SK-N-SH treated with all-trans-retinoic acid at 6 μM for 48 hours (cell line): Measurements from ENCODE around the gene GMPR2.

Source experiments
- ATAC-seq: fragments of 200-7000 bp; cut with Tn5 transposase; 3 replicates; pipeline ENCODE4 v1.9.1; 2020; ENCODE audit warnings: mild to moderate bottlenecking, moderate library complexity
- ARNTL ChIP-seq: fragments of 450-650 bp; formaldehyde crosslinking; IDR thresholded peaks from 2 replicates; pipeline ENCODE4 v1.5.0; 2020; ENCODE audit warnings: low read depth, mild to moderate bottlenecking, moderate library complexity, borderline replicate concordance
- BACH2 ChIP-seq: fragments of 250-450 bp; sonication (Bioruptor Pico); IDR thresholded peaks from 2 replicates; pipeline ENCODE4 v1.9.0; 2021; ENCODE audit warnings: mild to moderate bottlenecking, borderline replicate concordance
- CSDC2 ChIP-seq: fragments of 250-450 bp; sonication (Bioruptor Pico); IDR thresholded peaks from 2 replicates; pipeline ENCODE4 v1.5.0; 2020; ENCODE audit warnings: mild to moderate bottlenecking, moderate library complexity
- ESRRG ChIP-seq: fragments of 250-450 bp; sonication (Bioruptor Pico); IDR thresholded peaks from 2 replicates; pipeline ENCODE4 v1.6.1; 2021; ENCODE audit warnings: mild to moderate bottlenecking
- ISL1 ChIP-seq: fragments of 250-450 bp; sonication (Bioruptor Pico); IDR thresholded peaks from 2 replicates; pipeline ENCODE4 v2.1.2; 2022; ENCODE audit warnings: mild to moderate bottlenecking, moderate library complexity
- OSR1 ChIP-seq: fragments of 250-450 bp; sonication (Bioruptor Pico); IDR thresholded peaks from 2 replicates; pipeline ENCODE4 v1.8.0; 2022; ENCODE audit warnings: moderate library complexity, mild to moderate bottlenecking, inconsistent platforms
- PPARA ChIP-seq: fragments of 250-450 bp; sonication (Bioruptor Pico); IDR thresholded peaks from 2 replicates; pipeline ENCODE4 v1.5.0; 2020; ENCODE audit warnings: mild to moderate bottlenecking, borderline replicate concordance
- RARB ChIP-seq: fragments of 250-450 bp; sonication (Bioruptor Pico); IDR thresholded peaks from 2 replicates; pipeline ENCODE4 v1.8.0; 2021; ENCODE audit warnings: mild to moderate bottlenecking, moderate library complexity
- TCF4 ChIP-seq: fragments of 250-450 bp; sonication (Bioruptor Pico); IDR thresholded peaks from 2 replicates; pipeline ENCODE4 v1.8.0; 2021; ENCODE audit warnings: mild to moderate bottlenecking, moderate library complexity, borderline replicate concordance
- ZC3H10 ChIP-seq: fragments of 250-450 bp; sonication (Bioruptor Pico); IDR thresholded peaks from 2 replicates; pipeline ENCODE4 v1.5.1; 2021; ENCODE audit warnings: mild to moderate bottlenecking, moderate library complexity
- ZFP3 ChIP-seq: fragments of 250-450 bp; sonication (Bioruptor Pico); IDR thresholded peaks from 2 replicates; pipeline ENCODE4 v1.5.0; 2020; ENCODE audit warnings: mild to moderate bottlenecking, moderate library complexity
- ZNF565 ChIP-seq: fragments of 450-650 bp; formaldehyde crosslinking; conservative IDR thresholded peaks from 2 replicates; pipeline ENCODE4 v1.5.0; 2020; ENCODE audit warnings: low read depth, mild to moderate bottlenecking, moderate library complexity
- ZNF8 ChIP-seq: fragments of 450-650 bp; formaldehyde crosslinking; IDR thresholded peaks from 2 replicates; pipeline ENCODE4 v1.5.0; 2020; ENCODE audit warnings: mild to moderate bottlenecking, moderate library complexity
- TF ChIP-seq, protein P1 (sequence below): fragments of 250-450 bp; sonication (Bioruptor Pico); IDR thresholded peaks from 2 replicates; pipeline ENCODE4 v1.8.0; 2021; ENCODE audit warnings: low read depth, mild to moderate bottlenecking, moderate library complexity, borderline replicate concordance
- TF ChIP-seq, protein P2 (sequence below): fragments of 250-450 bp; sonication (Bioruptor Pico); IDR thresholded peaks from 2 replicates; pipeline ENCODE4 v1.5.0; 2020; ENCODE audit warnings: mild to moderate bottlenecking, moderate library complexity
- TF ChIP-seq, protein P3 (sequence below): fragments of 250-450 bp; sonication (Bioruptor Pico); IDR thresholded peaks from 2 replicates; pipeline ENCODE4 v1.5.1; 2021; ENCODE audit warnings: mild to moderate bottlenecking, moderate library complexity
- TF ChIP-seq, protein P4 (sequence below): fragments of 250-450 bp; sonication (Bioruptor Pico); IDR thresholded peaks from 2 replicates; pipeline ENCODE4 v1.5.1; 2020; ENCODE audit warnings: low read depth, mild to moderate bottlenecking, moderate library complexity
- TF ChIP-seq, protein P5 (sequence below): fragments of 250-450 bp; sonication (Bioruptor Pico); IDR thresholded peaks from 2 replicates; pipeline ENCODE4 v1.8.0; 2020; ENCODE audit warnings: mild to moderate bottlenecking, moderate library complexity, borderline replicate concordance

The GMPR2 gene

DNA sequence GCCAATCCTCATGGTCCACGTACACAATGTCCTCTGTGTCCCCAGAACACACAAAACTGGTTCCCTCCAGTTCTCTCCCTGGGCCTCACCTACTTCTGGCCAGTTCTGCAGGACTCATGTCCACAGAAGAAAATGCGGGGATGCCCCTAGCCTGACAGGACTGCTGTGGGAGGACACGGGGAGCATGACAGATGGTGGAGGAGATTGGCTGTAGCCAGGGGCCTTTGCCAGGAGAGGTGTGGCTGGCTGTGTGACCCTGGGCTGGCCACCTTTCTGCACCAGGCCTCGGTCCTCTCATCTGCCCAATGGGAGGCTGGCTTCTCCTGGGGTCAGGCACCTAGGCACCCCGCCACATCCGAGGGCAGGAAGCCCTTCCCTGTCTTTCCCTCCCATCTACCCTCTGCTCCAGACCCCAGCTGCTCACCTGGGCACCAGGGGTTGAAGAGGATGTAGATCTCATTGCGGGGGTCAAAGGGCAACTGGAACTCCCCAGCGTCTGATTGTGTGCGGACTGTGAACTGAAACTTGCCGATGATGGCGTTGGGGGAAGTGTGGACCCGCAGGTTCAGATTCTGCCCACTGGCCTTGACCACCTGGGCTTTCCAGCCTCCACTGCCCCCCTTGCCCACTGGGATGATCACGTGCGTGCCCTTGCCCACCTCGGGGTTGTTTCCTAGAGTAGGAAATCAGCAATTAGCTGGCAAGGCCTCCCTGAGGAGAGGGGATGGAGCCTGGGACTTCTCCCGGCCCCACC lies 27.5 kb downstream of the GMPR2 start:
- TF ChIP-seq PPARA (no peak), ZC3H10 (CRISPR knock-in tag) (no peak), ZNF8 (CRISPR knock-in tag) (no peak), ESRRG (CRISPR knock-in tag) (no peak), TCF4 (no peak), RARB (CRISPR knock-in tag) (no peak), ISL1 (CRISPR knock-in tag) (no peak), ZNF565 (CRISPR knock-in tag) (no peak), BACH2 (CRISPR knock-in tag) (no peak), ARNTL (no peak), OSR1 (CRISPR knock-in tag) (no peak)
- TF ChIP-seq, protein P1, sequence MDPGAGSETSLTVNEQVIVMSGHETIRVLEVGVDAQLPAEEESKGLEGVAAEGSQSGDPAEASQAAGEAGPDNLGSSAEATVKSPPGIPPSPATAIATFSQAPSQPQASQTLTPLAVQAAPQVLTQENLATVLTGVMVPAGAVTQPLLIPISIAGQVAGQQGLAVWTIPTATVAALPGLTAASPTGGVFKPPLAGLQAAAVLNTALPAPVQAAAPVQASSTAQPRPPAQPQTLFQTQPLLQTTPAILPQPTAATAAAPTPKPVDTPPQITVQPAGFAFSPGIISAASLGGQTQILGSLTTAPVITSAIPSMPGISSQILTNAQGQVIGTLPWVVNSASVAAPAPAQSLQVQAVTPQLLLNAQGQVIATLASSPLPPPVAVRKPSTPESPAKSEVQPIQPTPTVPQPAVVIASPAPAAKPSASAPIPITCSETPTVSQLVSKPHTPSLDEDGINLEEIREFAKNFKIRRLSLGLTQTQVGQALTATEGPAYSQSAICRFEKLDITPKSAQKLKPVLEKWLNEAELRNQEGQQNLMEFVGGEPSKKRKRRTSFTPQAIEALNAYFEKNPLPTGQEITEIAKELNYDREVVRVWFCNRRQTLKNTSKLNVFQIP (CRISPR knock-in tag), result no peak
- TF ChIP-seq, protein P2, sequence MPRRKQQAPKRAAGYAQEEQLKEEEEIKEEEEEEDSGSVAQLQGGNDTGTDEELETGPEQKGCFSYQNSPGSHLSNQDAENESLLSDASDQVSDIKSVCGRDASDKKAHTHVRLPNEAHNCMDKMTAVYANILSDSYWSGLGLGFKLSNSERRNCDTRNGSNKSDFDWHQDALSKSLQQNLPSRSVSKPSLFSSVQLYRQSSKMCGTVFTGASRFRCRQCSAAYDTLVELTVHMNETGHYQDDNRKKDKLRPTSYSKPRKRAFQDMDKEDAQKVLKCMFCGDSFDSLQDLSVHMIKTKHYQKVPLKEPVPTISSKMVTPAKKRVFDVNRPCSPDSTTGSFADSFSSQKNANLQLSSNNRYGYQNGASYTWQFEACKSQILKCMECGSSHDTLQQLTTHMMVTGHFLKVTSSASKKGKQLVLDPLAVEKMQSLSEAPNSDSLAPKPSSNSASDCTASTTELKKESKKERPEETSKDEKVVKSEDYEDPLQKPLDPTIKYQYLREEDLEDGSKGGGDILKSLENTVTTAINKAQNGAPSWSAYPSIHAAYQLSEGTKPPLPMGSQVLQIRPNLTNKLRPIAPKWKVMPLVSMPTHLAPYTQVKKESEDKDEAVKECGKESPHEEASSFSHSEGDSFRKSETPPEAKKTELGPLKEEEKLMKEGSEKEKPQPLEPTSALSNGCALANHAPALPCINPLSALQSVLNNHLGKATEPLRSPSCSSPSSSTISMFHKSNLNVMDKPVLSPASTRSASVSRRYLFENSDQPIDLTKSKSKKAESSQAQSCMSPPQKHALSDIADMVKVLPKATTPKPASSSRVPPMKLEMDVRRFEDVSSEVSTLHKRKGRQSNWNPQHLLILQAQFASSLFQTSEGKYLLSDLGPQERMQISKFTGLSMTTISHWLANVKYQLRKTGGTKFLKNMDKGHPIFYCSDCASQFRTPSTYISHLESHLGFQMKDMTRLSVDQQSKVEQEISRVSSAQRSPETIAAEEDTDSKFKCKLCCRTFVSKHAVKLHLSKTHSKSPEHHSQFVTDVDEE, result no peak
- TF ChIP-seq, protein P3, sequence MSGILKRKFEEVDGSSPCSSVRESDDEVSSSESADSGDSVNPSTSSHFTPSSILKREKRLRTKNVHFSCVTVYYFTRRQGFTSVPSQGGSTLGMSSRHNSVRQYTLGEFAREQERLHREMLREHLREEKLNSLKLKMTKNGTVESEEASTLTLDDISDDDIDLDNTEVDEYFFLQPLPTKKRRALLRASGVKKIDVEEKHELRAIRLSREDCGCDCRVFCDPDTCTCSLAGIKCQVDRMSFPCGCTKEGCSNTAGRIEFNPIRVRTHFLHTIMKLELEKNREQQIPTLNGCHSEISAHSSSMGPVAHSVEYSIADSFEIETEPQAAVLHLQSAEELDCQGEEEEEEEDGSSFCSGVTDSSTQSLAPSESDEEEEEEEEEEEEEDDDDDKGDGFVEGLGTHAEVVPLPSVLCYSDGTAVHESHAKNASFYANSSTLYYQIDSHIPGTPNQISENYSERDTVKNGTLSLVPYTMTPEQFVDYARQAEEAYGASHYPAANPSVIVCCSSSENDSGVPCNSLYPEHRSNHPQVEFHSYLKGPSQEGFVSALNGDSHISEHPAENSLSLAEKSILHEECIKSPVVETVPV (CRISPR knock-in tag), result no peak
- TF ChIP-seq, protein P4, sequence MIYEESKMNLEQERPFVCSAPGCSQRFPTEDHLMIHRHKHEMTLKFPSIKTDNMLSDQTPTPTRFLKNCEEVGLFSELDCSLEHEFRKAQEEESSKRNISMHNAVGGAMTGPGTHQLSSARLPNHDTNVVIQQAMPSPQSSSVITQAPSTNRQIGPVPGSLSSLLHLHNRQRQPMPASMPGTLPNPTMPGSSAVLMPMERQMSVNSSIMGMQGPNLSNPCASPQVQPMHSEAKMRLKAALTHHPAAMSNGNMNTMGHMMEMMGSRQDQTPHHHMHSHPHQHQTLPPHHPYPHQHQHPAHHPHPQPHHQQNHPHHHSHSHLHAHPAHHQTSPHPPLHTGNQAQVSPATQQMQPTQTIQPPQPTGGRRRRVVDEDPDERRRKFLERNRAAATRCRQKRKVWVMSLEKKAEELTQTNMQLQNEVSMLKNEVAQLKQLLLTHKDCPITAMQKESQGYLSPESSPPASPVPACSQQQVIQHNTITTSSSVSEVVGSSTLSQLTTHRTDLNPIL (CRISPR knock-in tag), result no peak
- TF ChIP-seq, protein P5, sequence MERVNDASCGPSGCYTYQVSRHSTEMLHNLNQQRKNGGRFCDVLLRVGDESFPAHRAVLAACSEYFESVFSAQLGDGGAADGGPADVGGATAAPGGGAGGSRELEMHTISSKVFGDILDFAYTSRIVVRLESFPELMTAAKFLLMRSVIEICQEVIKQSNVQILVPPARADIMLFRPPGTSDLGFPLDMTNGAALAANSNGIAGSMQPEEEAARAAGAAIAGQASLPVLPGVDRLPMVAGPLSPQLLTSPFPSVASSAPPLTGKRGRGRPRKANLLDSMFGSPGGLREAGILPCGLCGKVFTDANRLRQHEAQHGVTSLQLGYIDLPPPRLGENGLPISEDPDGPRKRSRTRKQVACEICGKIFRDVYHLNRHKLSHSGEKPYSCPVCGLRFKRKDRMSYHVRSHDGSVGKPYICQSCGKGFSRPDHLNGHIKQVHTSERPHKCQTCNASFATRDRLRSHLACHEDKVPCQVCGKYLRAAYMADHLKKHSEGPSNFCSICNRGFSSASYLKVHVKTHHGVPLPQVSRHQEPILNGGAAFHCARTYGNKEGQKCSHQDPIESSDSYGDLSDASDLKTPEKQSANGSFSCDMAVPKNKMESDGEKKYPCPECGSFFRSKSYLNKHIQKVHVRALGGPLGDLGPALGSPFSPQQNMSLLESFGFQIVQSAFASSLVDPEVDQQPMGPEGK (CRISPR knock-in tag), result no peak
- ATAC-seq, result no peak

DNA sequence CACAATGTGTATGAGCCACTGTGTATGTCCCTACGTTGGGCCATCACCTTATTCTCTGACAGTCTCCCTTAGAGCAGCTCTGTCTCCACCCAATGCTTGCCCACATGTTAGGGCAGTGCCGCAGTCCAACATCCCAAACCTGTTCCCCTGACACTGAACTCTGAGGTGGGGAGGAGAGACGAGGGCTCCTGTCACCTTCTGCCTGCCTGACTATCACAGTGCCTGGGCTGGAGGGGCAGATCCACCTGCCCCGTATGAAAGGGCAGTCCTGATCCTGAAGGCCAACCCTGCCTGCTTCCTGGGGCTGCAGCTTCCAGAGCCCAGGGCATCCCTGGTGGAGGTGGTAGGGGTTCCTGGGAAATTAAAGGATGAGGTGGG lies 28.0 kb downstream of the GMPR2 start:
- no peak for ATAC-seq

More for the DNA sequence above, 28.0 kb downstream of the GMPR2 start:
- TF ChIP-seq ZNF565 (CRISPR knock-in tag), result no peak
- TF ChIP-seq ZFP3 (CRISPR knock-in tag), result no peak
- TF ChIP-seq, protein P1 (CRISPR knock-in tag), result no peak
- TF ChIP-seq BACH2 (CRISPR knock-in tag), result no peak
- no peak for TF ChIP-seq CSDC2
- TF ChIP-seq, all 23 proteins: peak for 0
